Psoas muscle (tissue), 8 donors: ENCODE data around the gene PSG7. TPM values are rescaled to one million over a fixed set of nuclear protein-coding genes. Genes with fewer than 3 reads are reported as not detected.
"Not testable (repeated sequence)": the region's sequence is repeated elsewhere in the genome, so short reads cannot be mapped to it uniquely, and the experiment has no call there.

Experiments used
- ATAC-seq, 4 donors: fragments of 200-7000 bp; cut with Tn5 transposase; one replicate each; pipeline ENCODE4 v1.9.1; 2020; ENCODE audit warnings: moderate library complexity in 3 of 4, mild to moderate bottlenecking in 2 of 4
- DNase-seq, 2 donors: peaks; one replicate each; pipeline ENCODE4 v3.0.0-alpha.2; 2020
- H3K27ac ChIP-seq: fragments of 200-600 bp; one replicate; pipeline ENCODE4 v1.8.0; 2022
- H3K27me3 ChIP-seq, 3 donors: fragments of 200-600 bp in 1 of 3; one replicate each; pipeline versions ENCODE4 v1.6.1 to v1.8.0; 2013 to 2022; ENCODE audit warnings: low read length in 2 of 3, mild to moderate bottlenecking in 2 of 3, moderate library complexity in 1 of 3; ENCODE audit not compliant: insufficient read depth in 3 of 3
- H3K36me3 ChIP-seq, 2 donors: fragments of 200-600 bp in 1 of 2; one replicate each; pipeline versions ENCODE4 v1.6.1 to v1.8.0; 2013 to 2022; ENCODE audit warnings: low read depth in 1 of 2, mild to moderate bottlenecking in 1 of 2, moderate library complexity in 1 of 2; ENCODE audit not compliant: insufficient read depth in 1 of 2
- H3K4me1 ChIP-seq: fragments of 200-600 bp; one replicate; pipeline ENCODE4 v1.8.0; 2022
- H3K4me3 ChIP-seq: fragments of 200-600 bp; one replicate; pipeline ENCODE4 v1.8.0; 2022; ENCODE audit warnings: mild to moderate bottlenecking
- H3K9me3 ChIP-seq: fragments of 200-600 bp; one replicate; pipeline ENCODE4 v1.8.0; 2022
- CTCF ChIP-seq: fragments of 200-600 bp; IDR thresholded peaks from one replicate; pipeline ENCODE4 v1.8.0; 2022; ENCODE audit warnings: antibody characterized with exemption
- WGBS, 3 donors: extraction: QIAGEN DNeasy Blood & Tissue Kit; methylation state at CpG; one replicate each; pipeline versions ENCODE4 v1.1.6 to v1.1.7; 2013; 5-methylcytosine and 5-hydroxymethylcytosine counted together
- intact Hi-C, 2 donors: fragments of 100-400 bp; cut with DNase I; formaldehyde crosslinking; loops; one replicate each; pipeline versions ENCODE4 v1.11.0 to v1.14.2; 2022
- polyA plus RNA-seq, 3 donors: library from polyadenylated mRNA; stranded (reverse); fragments of 200-250 nt; gene quantifications; one replicate each; pipeline ENCODE4 v1.2.3, GENCODE V29; 2013
- total RNA-seq, 4 donors: library from RNA; stranded (reverse); fragmentation: NEBNext Ultra II Directional in 2 of 4; extraction: Animal tissue kit (Norgen Biotek cat#: 25700) in 2 of 4; gene quantifications; one replicate each; pipeline versions ENCODE4 v1.2.1 to v1.2.4, GENCODE V29; 2021 to 2023
- donor health status: healthy with polysubstance abuse.
- donor health status: DM: no; HTN: no; CAD: no; lungs with moderate emphysema.
- donor health status: Bipolar disorder and iron deficiency.
- donor health status: healthy.
- donor health status: DM: yes; HTN: yes; CAD: no.
- donor health status: DM: no; HTN: no; CAD: no.
- donor health status: DM: no; HTN: no; CAD: no.
- donor health status: DM: yes; HTN: yes; CAD: no.

Gene PSG7
- total and polyA plus RNA-seq, 7 donors, result 0.01 TPM; not detected in 6

GRCh38 chr19:42942187-42942789, 5.3 kb upstream of the PSG7 start:
- DNase-seq (no peak), ATAC-seq (no peak)
- Histone ChIP-seq H3K4me3 (no peak overlapping the region), H3K36me3 (no peaks in the 10 kb centered on the region), H3K9me3 (no peaks in the 10 kb centered on the region), H3K4me1 (no peaks in the 10 kb centered on the region), H3K27me3 (no peaks in the 10 kb centered on the region), H3K27ac (no peak overlapping the region)
- TF ChIP-seq CTCF, result no peak
- intact Hi-C loops, result no loop called here
- WGBS, 3 donors, result 33 to 47% (median 41%) methylated on average over 13 of the region's 13 CpGs

GRCh38 chr19:42934726-42935125, 2.3 kb downstream of the PSG7 start:
- H3K9me3 ChIP-seq, ATAC-seq, H3K27me3 ChIP-seq, intact Hi-C loops, DNase-seq, H3K27ac ChIP-seq, H3K36me3 ChIP-seq, H3K4me1 ChIP-seq, H3K4me3 ChIP-seq: not testable (repeated sequence)

- H3K27me3 ChIP-seq, intact Hi-C loops, H3K4me1 ChIP-seq, H3K36me3 ChIP-seq, ATAC-seq, H3K9me3 ChIP-seq, H3K4me3 ChIP-seq, DNase-seq, H3K27ac ChIP-seq: not testable (repeated sequence)
Observed at GRCh38 chr19:42934183-42934582, 2.8 kb downstream of the PSG7 start.

GRCh38 chr19:42933412-42933811, 3.6 kb downstream of the PSG7 start:
- intact Hi-C loops, H3K4me3 ChIP-seq, H3K36me3 ChIP-seq: not testable (repeated sequence)

GRCh38 chr19:42932485-42933101, 4.4 kb downstream of the PSG7 start:
- H3K27me3 ChIP-seq, ATAC-seq, H3K27ac ChIP-seq, intact Hi-C loops, H3K4me3 ChIP-seq, H3K36me3 ChIP-seq, H3K9me3 ChIP-seq, H3K4me1 ChIP-seq, DNase-seq: not testable (repeated sequence)
- 31 to 49% (median 41%) methylated on average over 5 of the region's 5 CpGs for WGBS, 3 donors

More at GRCh38 chr19:42933412-42933811, 3.6 kb downstream of the PSG7 start:
- H3K27ac ChIP-seq, ATAC-seq, H3K9me3 ChIP-seq, H3K27me3 ChIP-seq, DNase-seq, H3K4me1 ChIP-seq: not testable (repeated sequence)
- WGBS, 3 donors, result 76 to 84% (median 81%) methylated on average over 3 of the region's 3 CpGs

- H3K4me3 ChIP-seq, intact Hi-C loops, H3K9me3 ChIP-seq, H3K36me3 ChIP-seq, H3K27me3 ChIP-seq, ATAC-seq, H3K27ac ChIP-seq, H3K4me1 ChIP-seq: not testable (repeated sequence)
- DNase-seq, result peak in 1 of 2 donors; percentile 30
- WGBS, 3 donors, result 7 to 17% (median 14%) methylated on average over 1 of the region's 1 CpG
Observed at GRCh38 chr19:42930214-42930613, 6.8 kb downstream of the PSG7 start.

GRCh38 chr19:42928896-42929295, 8.1 kb downstream of the PSG7 start:
- TF ChIP-seq CTCF, result no peak
- Histone ChIP-seq H3K27me3 (no peaks in the 10 kb centered on the region), H3K36me3 (no peaks in the 10 kb centered on the region), H3K27ac (no peak overlapping the region), H3K9me3 (no peaks in the 10 kb centered on the region), H3K4me1 (no peaks in the 10 kb centered on the region), H3K4me3 (no peak overlapping the region)
- intact Hi-C loops, result no loop called here
- WGBS, 3 donors, result 76 to 81% (median 76%) methylated on average over 3 of the region's 3 CpGs
- DNase-seq, result no peak
- no peak for ATAC-seq
